Dedifferentiated amniotic fluid mesenchymal stem cell (primary cell): ENCODE data around the gene CALML3.

Source experiments
- DNase-seq: peaks from one replicate; pipeline ENCODE4 v3.0.0-alpha.2; 2016; ENCODE audit errors: extremely low spot score

CALML3 gene

DNA sequence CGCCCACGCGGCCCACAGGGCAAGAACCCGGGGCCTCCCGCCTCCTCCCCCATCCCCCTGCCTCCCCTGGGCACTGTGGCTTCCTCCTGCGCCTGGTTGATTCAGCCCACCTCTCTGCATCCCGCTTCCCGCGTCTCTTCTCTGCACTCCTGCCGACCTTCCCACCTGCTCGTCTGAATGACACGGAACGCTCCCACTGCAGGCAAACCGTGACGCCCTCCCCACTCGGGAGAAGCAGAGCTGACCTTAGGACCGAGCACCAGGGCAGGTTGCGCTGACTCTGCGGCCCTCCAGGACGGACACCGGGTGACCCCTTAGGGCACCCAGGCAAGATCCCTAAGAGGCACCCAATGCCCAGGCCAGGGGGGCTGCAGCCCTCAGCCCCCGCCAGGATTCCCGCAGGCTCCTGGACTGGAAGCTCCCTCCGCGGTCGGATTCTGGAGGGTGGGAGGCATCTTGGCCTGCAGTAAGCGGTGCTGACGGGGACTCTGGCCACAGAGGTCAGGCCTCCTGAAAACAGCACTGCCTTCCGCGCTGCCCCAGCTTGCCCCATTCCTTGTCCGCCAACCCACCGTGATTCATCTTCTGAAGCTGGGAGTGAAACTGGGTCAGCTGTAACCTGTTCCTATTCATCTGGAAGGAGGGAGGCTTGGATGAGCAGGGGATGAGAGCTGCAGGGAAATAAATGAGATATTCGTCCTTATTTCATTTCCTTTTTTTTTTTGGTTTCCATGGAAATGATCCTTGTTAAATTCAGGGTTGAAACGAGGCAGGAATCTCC, 990 bp downstream of the CALML3 start:
- DNase-seq, result no peak

DNA sequence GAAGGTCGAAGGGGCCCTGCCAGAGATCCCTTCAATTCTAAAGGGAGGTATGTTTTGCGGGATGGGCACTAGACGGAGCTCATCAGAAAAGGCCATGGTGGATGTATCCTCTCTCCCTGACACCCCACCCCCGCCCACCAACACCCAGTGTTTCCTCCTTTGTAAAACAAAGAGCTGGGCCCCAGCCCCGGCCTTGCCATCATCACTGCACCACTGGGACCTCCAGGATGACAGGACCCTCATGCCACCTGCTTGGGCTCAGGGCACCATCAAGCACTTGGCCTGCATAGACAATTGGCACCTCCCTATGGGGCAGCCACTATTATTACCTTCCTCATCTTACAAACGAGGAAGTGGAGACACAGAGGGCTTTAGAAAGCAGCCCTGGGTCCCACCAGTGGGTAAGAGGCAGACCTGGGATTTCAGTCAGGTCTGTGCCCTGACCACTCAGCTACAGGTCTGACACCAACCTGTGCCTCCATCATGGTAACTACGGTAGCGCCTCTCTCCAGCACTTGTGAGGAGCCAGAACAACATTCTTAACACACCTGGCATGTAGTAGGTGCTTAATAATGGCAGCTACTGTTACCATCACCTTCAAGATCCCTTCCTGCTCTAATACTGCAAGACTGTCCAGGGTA, 2.0 kb downstream of the CALML3 start:
- no peak for DNase-seq

DNA sequence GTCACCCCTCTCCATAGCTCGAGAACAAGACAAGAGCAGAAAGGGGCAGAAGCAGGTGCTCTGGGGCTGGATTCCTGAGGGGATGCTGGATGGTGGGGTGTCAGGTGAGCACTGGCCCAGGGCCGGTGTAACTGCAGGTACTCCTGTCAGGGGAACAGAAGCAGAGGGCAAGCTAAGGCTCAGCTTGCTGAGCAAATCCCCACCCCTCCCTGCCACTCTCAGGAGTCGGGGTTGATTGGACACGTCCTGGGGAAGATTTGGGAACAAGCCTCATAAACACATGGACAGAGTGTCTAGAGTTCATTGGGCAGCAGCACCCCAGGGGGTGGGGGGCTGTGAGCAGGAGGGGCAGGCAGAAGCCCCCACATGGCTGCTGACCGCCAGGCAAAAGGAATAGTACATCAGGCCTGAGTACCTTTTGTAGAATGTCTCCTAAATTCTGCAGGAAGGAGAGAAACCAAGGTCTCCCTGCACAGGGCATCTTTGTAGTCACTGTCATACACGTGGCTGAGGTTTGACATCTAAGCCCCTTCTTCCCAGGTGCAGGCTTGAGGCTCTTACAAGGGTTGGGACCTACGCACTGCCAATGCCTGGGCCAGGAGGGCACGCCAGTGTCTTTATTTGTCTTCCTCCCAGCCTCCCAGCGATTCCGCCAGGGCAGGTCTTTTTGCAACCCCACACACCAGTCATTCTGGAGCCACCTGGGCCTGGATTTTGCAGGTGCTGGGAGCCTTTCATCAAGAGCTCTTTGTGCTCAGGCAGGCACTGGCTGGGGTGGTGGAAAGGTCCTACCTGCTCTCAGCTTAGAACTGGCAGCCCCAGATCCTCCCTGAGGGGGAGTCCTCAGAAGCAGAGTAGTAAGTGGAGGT, 2.8 kb downstream of the CALML3 start:
- DNase-seq, result no peak

DNA sequence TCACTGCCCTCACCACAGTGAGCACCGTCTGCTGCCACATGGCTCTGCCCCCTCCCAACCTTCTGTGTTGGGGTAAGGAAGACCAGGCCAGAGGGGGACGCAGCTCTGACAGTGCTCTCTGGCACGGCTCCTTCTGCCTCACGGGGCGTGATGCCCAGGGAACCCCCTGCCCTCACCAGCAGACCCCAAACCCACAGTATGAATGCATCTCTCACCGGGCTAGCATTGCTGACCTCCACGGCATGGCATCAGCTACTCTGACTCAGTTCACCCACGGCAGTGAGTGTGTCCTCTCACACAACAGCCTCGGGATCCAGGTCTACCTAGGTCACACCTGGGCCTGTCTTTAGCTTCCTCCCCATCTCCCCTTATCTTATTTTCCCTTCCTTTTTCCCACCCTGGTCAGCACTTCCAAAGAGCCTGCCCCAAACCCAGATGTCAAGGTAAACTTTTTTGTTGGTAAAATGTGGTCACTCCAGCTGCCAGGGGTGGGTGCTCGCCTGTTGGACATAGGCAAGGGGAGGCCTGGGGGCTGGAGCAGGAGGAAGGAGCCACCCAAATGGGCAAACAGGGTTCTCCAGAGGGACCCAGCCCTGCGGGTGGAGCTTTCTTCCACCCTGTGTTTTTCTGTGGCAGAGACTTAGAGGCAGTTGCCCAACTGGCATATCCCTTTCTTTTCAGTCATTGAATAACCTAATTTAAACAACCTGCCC, 4.4 kb downstream of the CALML3 start:
- no peak for DNase-seq

DNA sequence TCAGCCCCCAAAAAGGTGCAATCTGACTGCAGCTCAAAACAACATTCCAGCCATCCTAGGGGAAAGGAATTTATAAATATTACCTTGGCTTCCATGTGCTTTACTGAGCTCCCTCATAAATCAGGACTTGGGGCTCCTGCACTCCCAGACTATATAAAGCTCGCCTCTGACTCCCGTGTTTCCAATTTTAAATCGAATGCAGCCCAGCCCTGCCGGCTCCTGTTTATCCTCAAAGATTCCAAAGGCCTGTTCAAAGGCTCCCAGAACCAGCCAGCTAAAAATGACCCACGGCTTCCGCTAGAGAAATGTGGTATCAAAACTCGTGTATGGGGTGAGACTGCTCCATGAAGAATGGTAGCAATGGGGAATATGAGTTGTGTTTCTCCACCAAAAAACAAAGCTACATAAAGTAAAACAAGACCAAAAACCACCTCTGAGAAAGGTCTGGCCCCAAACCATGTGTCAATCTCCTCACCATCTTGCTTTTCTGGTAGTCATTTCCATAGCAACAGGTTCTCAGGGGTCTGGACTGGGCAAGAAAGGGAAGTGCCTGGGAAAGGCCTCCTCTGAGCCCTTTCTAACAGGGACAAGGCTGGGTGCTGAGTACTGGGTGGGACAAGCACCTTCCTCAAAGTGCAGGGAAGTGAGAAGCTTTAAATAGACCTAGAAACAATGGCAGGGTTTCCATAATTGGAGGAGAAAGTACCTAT, 5.1 kb downstream of the CALML3 start:
- no peak for DNase-seq

DNA sequence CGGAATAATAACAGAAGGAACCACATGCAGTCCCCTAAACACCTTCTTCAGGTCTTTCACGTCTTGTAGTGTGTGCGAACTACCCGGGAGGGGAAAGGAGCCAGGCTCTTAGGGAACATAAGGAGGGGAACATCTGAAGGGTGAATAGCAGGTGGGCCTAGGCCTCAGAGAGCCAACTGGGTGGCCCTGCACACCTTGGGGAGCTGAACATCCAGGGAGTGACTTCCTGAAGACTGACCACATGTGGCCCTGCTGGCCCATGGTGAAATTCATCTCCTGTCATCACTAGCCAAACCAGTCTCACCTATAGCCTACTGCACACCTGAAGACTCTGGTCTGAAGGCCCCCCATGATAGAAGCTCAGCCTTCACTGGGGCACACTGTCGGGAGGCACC, 5.6 kb downstream of the CALML3 start:
- DNase-seq, result no peak

DNA sequence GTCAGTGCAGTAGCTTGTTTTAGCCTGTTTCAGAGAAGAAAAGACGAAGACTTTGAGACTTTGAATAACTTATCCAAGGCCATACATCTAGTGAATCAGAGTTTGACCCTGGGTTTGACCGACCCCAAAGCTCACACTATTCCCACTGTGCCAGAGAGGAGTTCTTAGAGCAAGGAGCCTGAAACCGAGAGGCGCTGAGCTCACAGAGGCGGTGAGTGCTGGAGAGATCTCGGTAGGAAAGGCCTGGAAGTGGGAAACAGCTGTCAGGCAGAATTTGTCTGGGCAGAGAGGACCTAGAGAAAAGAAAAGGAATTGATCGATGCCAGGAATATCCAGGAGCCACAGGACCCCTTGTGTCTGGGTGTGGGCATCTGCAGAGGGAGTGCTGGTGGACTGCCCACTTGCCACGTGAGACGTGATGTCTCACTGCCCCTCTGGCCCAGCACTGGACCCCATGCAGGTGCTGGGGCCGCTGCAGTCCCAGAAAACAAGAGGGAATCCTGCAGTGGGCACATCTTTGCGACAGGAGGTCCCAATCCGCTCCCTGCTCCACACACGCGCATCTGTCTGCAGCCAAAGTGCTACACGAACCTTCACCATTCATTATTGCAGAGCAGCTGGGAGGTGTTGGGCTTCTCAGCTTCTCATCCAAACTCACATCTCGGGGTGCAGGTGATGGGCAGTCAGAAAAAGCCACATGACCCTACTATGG, 6.2 kb downstream of the CALML3 start:
- no peak for DNase-seq

DNA sequence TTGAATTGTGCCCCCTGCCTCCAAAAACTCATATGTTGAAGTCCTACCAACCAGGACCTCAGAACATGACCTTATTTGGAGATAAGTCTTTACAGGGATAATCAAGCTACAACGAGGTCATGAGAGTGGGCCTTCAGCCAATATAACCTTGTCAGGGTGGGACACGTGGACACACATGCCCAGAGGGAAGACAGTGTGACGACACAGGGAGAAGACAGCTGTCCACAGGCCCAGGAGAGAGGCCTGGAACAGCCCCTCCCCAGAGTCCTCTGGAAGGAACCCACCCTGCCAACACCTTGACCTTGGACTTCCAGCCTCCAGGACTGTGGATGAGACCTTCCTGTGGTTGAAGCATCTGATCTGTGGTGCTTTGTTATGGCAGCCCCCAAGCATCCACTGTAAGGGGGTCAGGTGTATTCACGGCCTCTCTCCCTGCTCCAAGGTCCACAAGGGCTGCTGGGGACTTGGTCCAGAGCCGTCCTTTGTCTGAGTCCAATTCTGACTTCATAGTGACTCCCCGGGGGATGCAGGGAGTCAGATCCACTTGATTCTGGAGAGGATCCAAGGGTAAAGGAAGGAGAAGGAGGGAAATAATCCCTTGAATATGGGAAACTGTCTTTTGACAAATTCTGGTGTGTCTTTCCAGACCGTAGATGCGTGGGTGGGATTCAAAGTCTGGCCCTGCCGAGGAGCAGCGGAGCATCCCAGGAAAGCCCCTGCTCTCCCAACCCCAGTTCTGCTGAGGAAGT, 7.0 kb downstream of the CALML3 start:
- no peak for DNase-seq

DNA sequence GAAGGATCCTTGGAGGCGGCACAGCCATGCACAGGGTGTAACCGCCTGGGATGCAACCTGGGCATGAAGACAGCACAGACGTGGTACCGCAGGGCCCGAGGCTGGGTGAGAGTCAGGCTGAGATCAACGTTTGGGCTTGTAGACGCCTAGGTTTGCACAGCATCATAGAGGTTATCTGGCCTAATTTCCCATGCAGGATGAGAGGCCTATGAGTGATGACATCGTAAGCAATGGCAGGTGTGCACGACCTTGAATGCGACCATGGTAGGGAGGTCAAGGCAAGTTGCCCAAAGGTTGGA, 7.5 kb downstream of the CALML3 start:
- DNase-seq, result no peak

DNA sequence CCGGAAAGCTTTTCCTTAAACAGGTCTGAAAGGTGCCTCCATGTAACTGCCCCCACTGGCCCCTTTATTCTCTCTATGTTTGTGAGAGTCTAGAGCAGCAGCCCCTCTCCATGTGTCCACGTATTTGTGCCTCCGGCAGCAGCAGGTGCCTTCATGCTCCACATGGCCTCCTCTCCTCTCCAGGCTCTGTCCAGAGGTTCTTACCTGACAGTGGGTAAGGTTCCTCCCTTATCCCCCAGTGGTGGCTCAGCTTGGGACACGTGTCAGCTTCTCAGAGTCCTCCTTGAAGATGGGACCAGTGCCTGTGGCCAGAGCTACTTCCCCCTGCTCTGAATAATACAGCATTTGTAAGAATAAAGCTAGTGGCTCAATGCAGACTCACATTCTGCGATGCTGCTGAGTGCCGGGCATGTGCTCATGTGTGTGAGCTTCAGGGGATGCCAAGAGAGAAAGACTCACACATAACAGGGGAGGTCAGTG, 7.9 kb downstream of the CALML3 start:
- no peak for DNase-seq

DNA sequence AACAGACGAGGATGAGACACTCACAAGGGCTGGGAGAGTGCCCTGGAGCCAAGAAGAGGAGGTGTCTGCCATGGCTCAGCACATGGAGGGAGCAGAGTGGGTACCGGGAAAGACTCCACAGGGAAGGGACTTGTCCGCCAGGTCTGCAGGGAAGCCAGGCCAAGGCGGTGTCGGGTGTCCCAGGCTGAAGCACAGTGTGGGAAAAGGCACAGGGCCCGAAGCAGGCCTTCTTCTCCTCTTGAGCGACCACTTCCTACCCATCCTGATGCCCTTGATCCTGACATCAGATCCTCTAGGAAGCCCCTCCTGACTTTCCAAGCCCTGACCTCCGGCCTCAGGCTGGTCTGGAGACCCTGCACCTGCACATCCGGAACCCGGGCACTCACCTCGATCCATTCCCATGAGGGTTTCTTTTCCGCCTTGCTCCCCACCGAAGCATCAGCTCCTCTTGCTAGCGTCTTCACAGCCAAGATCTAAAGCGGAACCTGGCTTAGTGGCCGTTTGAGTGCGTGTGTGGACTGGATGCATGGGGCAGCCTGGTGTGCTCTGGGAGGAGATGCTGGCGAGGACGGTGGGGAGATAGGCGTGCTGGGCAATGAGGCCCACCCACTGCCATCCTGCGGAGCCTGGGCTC, 8.5 kb downstream of the CALML3 start:
- DNase-seq, result no peak

DNA sequence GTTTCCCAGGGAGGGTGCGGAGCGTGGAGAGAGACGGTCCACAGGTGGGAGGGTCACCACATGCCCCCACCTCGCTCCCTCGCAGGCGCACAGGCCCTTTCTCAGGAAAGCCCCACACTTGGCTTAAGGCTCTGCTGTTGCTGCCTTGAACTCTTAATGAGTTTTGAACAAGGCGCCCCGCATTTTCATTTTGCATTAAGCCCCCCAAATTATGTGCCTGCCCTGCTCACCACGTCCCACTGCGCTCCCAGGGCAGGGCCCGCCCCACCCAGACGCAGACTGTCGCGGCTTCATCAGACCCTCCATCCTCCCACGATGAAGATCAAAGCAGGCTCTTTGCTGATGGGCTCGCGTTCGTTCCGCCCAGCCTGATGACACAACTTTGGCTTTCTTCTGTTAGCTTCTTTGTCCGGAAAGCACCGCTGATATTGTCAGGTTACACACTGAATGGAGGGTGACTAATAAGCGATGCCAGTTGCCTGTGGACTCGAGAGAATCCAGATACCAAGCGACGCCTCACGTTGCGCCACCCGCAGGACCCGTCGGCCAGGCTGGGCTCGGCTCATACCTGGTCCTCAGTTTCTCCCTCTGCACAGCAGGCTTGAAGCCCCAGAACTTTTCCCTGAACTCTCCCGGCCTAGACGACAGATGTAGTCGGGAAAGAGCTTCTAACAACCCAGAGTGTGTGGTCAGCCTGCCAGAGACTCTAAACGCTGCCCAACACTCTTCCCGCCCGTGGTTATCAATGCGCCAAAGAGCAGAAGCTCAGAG, 9.5 kb downstream of the CALML3 start:
- no peak for DNase-seq

DNA sequence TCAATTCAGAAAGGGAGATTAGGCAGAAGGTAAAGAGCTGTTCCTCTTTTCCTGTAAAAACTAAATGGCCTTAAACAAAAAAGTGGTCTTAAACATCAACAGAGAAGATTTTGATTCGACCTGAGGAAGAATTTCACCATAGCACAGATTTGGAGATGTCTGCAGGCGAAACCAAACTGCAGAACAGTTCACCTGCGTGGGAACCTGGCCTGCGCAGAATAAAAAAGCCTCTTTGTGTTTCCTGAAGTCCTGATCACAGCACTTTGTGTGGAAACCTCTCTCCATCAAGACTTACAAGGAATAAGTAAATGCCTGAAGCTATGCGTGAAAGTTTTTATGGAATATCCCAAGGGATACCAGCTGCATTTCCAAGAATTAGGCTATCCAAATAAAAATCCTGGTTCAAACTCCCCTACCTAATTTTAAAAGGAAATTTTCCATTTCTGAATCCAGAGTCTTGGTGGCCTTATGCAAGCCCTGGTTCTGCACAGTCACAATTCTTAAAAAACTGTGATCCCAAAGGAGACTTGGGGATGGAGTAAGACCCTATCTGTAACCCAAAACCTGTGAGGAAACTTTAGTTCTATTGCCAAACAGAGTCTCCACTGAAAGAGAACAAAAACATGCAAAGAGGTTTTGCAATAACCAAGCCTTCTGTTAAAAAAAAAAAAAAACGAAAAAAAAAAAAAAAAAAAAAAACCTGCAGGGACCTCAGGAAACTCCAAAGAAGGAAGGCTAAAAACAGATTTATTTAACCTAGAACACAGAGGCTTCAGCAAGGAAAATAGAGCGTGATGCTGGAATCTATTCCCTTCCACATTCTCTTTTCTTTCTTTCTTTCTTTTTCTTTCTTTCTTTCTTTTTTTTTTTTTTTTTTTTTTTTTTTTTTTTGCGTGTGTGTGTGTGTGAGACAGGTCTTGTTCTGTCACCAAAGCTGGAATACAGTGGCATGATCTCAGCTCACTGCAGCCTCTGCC, 10.4 kb downstream of the CALML3 start:
- peak; percentile 69 for DNase-seq

DNA sequence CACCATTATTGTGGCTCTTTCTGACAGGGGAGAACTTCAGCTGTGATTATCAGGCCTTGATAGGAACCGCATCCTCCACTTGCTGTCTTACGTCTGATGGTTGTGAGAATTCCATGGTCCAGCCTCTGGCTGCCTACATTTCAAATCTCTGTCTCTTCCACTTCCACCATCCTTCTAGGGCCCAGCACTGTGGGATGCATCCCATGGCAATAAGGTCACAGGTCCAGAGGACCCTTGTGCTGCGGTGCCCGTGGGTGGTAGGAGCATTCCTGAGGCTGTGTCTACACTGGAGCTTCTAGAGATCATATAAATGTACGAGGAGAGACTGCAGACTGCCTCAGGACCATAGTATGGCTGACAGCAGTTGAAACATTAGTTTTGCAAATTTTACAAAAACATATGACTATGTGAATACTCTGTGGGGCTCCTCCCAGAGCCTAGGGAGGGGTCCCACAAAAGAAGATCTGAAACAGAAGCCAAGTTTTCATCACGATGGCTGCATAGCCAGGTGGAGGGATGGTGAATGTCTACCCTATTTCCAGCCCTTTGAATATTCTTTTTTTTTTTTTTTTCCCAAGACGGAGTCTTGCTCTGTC, 11.8 kb downstream of the CALML3 start:
- DNase-seq, result no peak

DNA sequence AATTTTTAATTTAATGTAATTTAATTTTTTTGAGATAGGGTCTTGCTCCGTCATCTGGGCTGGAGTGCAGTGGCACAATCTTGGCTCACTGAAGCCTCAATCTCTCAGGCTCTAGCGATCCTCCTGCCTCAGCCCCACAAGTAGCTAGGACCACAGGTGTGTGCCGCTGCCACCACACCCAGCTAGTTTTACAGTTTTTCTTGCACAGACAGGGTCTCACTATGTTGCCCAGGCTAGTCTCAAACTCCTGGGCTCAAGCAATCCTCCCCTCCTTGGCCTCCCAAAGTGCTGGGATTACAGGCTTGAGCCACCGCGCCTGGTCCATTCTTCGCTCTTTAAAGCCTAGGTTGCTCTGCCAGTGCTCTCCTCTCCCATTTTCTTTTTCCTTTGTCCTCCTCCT, 12.9 kb downstream of the CALML3 start:
- no peak for DNase-seq

DNA sequence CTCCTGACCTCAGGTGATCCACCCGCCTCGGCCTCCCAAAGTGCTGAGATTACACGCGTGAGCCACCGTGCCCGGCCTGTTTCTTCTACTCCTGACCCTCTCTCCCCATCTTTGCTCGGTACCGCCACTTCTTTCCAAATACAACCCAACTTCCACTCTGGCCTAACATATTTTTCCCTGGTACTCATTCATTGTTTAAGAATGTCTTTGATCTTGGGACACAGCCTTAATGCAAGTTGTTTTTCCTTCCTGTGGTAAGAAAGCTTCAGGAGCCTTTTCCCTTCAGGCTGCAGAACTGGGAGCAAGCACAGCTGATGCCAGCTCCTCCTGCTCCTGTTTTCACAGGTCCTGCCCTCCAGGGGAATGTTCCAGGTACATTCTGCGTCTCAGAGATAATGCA, 13.7 kb downstream of the CALML3 start:
- DNase-seq, result no peak
